Measurements from ENCODE around the gene EPHB3. TPM values are rescaled to one million over a fixed set of nuclear protein-coding genes. Genes with fewer than 3 reads are reported as not detected.

The EPHB3 gene
- total and polyA plus RNA-seq, 4 donors = 3.1 to 20.5 (median 7.7) TPM

DNA sequence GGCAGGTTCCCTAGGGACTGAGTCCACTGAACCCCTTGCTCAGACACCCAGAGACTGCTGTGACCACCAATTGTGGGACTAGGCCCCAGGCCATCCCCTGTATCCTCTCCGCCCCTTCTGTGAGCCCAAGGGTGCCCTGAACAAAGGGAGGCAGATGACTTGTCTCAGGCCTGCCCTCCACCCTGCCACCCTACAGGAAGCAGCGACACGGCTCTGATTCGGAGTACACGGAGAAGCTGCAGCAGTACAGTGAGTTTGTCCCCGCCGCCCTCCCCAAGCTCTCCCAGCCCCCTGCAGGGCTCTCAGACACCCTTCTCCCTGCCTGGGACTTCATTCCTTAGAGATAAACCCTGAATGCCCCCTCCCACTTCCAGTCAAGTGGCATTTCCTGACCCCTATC lies 16.6 kb downstream of the EPHB3 start:
- no peak for DNase-seq
- no peak for ATAC-seq (ENCODE audit: insufficient read depth, low FRiP score)
- 91 to 93% methylated on average over 7 of the region's 7 CpGs for WGBS, 2 donors
- TF ChIP-seq, protein P1, sequence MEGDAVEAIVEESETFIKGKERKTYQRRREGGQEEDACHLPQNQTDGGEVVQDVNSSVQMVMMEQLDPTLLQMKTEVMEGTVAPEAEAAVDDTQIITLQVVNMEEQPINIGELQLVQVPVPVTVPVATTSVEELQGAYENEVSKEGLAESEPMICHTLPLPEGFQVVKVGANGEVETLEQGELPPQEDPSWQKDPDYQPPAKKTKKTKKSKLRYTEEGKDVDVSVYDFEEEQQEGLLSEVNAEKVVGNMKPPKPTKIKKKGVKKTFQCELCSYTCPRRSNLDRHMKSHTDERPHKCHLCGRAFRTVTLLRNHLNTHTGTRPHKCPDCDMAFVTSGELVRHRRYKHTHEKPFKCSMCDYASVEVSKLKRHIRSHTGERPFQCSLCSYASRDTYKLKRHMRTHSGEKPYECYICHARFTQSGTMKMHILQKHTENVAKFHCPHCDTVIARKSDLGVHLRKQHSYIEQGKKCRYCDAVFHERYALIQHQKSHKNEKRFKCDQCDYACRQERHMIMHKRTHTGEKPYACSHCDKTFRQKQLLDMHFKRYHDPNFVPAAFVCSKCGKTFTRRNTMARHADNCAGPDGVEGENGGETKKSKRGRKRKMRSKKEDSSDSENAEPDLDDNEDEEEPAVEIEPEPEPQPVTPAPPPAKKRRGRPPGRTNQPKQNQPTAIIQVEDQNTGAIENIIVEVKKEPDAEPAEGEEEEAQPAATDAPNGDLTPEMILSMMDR (IDR thresholded peaks at IDR 0.05; ENCODE audit: control extremely low read depth, extremely low read depth) = no peak
- no peak overlapping the region for H3K27ac ChIP-seq (ENCODE audit: low read depth in 1 of 2, low read length in 1 of 2)
- no peak overlapping the region for H3K9ac ChIP-seq (ENCODE audit: insufficient read depth in 1 of 2, low read length in 2 of 2)
- no peak overlapping the region for H3K4me3 ChIP-seq
- peaks cover 0 to 37% (median 24%) of the 10 kb centered on the region in 5 donors for H3K4me1 ChIP-seq (ENCODE audit: control insufficient read depth in 5 of 5, insufficient read depth in 5 of 5, low read length in 5 of 5)
- no peaks in the 10 kb centered on the region for H3K9me3 ChIP-seq (ENCODE audit: control insufficient read depth in 4 of 4, insufficient read depth in 3 of 4, low read length in 3 of 4)
- no peaks in the 10 kb centered on the region for H3K27me3 ChIP-seq (ENCODE audit: control insufficient read depth in 3 of 3, insufficient read depth in 3 of 3, low read length in 2 of 3)
- peaks cover 0 to 56% (median 31%) of the 10 kb centered on the region in 4 donors for H3K36me3 ChIP-seq (ENCODE audit: control insufficient read depth in 4 of 4, insufficient read depth in 4 of 4, low read length in 4 of 4)

DNA sequence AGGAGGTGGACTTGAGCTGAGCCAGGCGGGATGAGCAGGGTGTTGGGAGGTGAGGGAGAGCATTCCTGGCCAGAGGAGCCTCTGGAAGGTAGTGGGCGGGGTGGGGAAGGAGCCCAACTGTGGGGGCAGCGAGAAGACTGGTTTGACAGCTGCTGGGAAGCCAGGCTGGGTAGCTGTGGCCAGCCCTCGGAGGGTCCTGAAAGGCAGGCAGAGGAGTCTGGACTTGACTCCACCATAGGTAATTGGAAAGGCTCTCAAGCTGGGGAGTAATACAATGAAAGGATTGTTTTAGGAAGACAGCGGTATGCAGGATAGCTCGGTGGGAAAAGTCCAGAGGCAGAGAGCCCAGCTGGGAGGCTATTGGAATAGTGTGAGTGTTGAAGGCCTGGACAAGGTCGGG lies 17.2 kb downstream of the EPHB3 start:
- DNase-seq = no peak
- no peaks in the 10 kb centered on the region for H3K9me3 ChIP-seq (ENCODE audit: control insufficient read depth in 4 of 4, insufficient read depth in 3 of 4, low read length in 3 of 4)
- peaks cover 0 to 54% (median 30%) of the 10 kb centered on the region in 4 donors for H3K36me3 ChIP-seq (ENCODE audit: control insufficient read depth in 4 of 4, insufficient read depth in 4 of 4, low read length in 4 of 4)
- peaks cover 0 to 39% (median 24%) of the 10 kb centered on the region in 5 donors for H3K4me1 ChIP-seq (ENCODE audit: control insufficient read depth in 5 of 5, insufficient read depth in 5 of 5, low read length in 5 of 5)
- 90 to 92% methylated on average over 7 of the region's 7 CpGs for WGBS, 2 donors
- H3K9ac ChIP-seq (ENCODE audit: insufficient read depth in 1 of 2, low read length in 2 of 2) = no peak overlapping the region
- H3K27ac ChIP-seq (ENCODE audit: low read depth in 1 of 2, low read length in 1 of 2) = no peak overlapping the region
- no peak overlapping the region for H3K4me3 ChIP-seq
- ATAC-seq (ENCODE audit: insufficient read depth, low FRiP score) = no peak
- H3K27me3 ChIP-seq (ENCODE audit: control insufficient read depth in 3 of 3, insufficient read depth in 3 of 3, low read length in 2 of 3) = no peaks in the 10 kb centered on the region
- TF ChIP-seq, protein P1 (IDR thresholded peaks at IDR 0.05; ENCODE audit: control extremely low read depth, extremely low read depth) = no peak

DNA sequence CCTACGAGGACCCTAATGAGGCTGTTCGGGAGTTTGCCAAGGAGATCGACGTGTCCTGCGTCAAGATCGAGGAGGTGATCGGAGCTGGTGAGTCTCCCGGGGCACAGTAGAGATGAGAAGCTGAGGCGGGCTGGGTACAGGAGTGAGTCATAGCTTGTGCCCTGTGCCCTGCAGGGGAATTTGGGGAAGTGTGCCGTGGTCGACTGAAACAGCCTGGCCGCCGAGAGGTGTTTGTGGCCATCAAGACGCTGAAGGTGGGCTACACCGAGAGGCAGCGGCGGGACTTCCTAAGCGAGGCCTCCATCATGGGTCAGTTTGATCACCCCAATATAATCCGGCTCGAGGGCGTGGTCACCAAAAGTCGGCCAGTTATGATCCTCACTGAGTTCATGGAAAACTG lies 17.9 kb downstream of the EPHB3 start:
- Histone ChIP-seq H3K9ac (ENCODE audit: insufficient read depth in 1 of 2, low read length in 2 of 2) (no peak overlapping the region), H3K9me3 (ENCODE audit: control insufficient read depth in 4 of 4, insufficient read depth in 3 of 4, low read length in 3 of 4) (no peaks in the 10 kb centered on the region), H3K4me1 (ENCODE audit: control insufficient read depth in 5 of 5, insufficient read depth in 5 of 5, low read length in 5 of 5) (peaks cover 0 to 39% (median 18%) of the 10 kb centered on the region in 5 donors), H3K4me3 (no peak overlapping the region), H3K27ac (ENCODE audit: low read depth in 1 of 2, low read length in 1 of 2) (no peak overlapping the region), H3K27me3 (ENCODE audit: control insufficient read depth in 3 of 3, insufficient read depth in 3 of 3, low read length in 2 of 3) (no peaks in the 10 kb centered on the region), H3K36me3 (ENCODE audit: control insufficient read depth in 4 of 4, insufficient read depth in 4 of 4, low read length in 4 of 4) (peaks cover 0 to 54% (median 30%) of the 10 kb centered on the region in 4 donors)
- ATAC-seq (ENCODE audit: insufficient read depth, low FRiP score) (no peak), DNase-seq (no peak)
- 69 to 80% methylated on average over 22 of the region's 22 CpGs for WGBS, 2 donors
- TF ChIP-seq, protein P1 (IDR thresholded peaks at IDR 0.05; ENCODE audit: control extremely low read depth, extremely low read depth) = no peak

DNA sequence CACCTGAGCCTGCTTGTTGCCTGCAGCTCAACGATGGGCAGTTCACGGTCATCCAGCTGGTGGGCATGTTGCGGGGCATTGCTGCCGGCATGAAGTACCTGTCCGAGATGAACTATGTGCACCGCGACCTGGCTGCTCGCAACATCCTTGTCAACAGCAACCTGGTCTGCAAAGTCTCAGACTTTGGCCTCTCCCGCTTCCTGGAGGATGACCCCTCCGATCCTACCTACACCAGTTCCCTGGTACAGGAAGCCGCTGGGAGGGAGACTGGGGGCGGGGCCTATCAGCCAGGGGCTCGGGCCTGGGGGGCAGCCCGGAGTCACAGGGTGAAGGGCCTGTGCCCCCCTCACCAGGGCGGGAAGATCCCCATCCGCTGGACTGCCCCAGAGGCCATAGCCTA lies 18.8 kb downstream of the EPHB3 start:
- Histone ChIP-seq H3K36me3 (ENCODE audit: control insufficient read depth in 4 of 4, insufficient read depth in 4 of 4, low read length in 4 of 4) (peaks cover 0 to 54% (median 27%) of the 10 kb centered on the region in 4 donors), H3K4me1 (ENCODE audit: control insufficient read depth in 5 of 5, insufficient read depth in 5 of 5, low read length in 5 of 5) (peaks cover 0 to 33% (median 11%) of the 10 kb centered on the region in 5 donors)
- 95 to 96% methylated on average over 16 of the region's 16 CpGs for WGBS, 2 donors

More for the DNA sequence above, 18.8 kb downstream of the EPHB3 start:
- DNase-seq = no peak
- Histone ChIP-seq H3K4me3 (no peak overlapping the region), H3K9ac (ENCODE audit: insufficient read depth in 1 of 2, low read length in 2 of 2) (no peak overlapping the region), H3K27ac (ENCODE audit: low read depth in 1 of 2, low read length in 1 of 2) (no peak overlapping the region), H3K9me3 (ENCODE audit: control insufficient read depth in 4 of 4, insufficient read depth in 3 of 4, low read length in 3 of 4) (no peaks in the 10 kb centered on the region), H3K27me3 (ENCODE audit: control insufficient read depth in 3 of 3, insufficient read depth in 3 of 3, low read length in 2 of 3) (no peaks in the 10 kb centered on the region)
- TF ChIP-seq, protein P1 (IDR thresholded peaks at IDR 0.05; ENCODE audit: control extremely low read depth, extremely low read depth) = no peak
- ATAC-seq (ENCODE audit: insufficient read depth, low FRiP score) = no peak
